CD4-positive, CD25-positive, alpha-beta regulatory T cell (primary cell): Measurements from ENCODE around the gene ARL13A. TPM values are rescaled to one million over a fixed set of nuclear protein-coding genes. Genes with fewer than 3 reads are reported as not detected.

ENCODE experiments used
- ATAC-seq, 2 donors: fragments of 150-1000 bp; cut with Tn5 transposase; one replicate each; pipeline ENCODE4 v1.10.0; 2021; ENCODE audit warnings: low read depth in 2 of 2, moderate number of reproducible peaks in 2 of 2, moderate library complexity in 1 of 2
- DNase-seq, 3 donors: peaks; one replicate each; pipeline versions ENCODE4 v3.0.0 to v3.0.0-alpha.2; 2012 to 2022; ENCODE audit warnings: mixed read lengths in 1 of 3
- H3K27ac ChIP-seq: one replicate; pipeline ENCODE4 v1.7.0; 2013; ENCODE audit warnings: mild to moderate bottlenecking, low read length; ENCODE audit not compliant: insufficient read depth, poor library complexity, severe bottlenecking
- H3K27me3 ChIP-seq: one replicate; pipeline ENCODE4 v1.7.0; 2013; ENCODE audit warnings: low read length; ENCODE audit not compliant: control insufficient read depth, insufficient read depth
- H3K36me3 ChIP-seq: one replicate; pipeline ENCODE4 v1.7.0; 2013; ENCODE audit warnings: mild to moderate bottlenecking, low read length, moderate library complexity; ENCODE audit not compliant: control insufficient read depth, insufficient read depth
- H3K4me1 ChIP-seq: 2 replicates; pipeline ENCODE4 v1.7.0; 2013; ENCODE audit warnings: mild to moderate bottlenecking, low read length; ENCODE audit not compliant: insufficient read depth, control insufficient read depth, poor library complexity, severe bottlenecking
- H3K4me3 ChIP-seq: one replicate; pipeline ENCODE4 v1.7.0; 2013; ENCODE audit warnings: low read depth, mild to moderate bottlenecking, low read length, moderate library complexity
- H3K9me3 ChIP-seq, 2 experiments: 1 replicate in 1 of 2; 2 replicates in 1 of 2; pipeline ENCODE4 v1.7.0; 2013; ENCODE audit warnings: low read length in 2 of 2, mild to moderate bottlenecking in 1 of 2, moderate library complexity in 1 of 2; ENCODE audit not compliant: control insufficient read depth in 2 of 2
- H3K27ac Mint-ChIP-seq, 3 donors: one replicate each; pipeline ENCODE4 v1.8.0; 2020 to 2022; ENCODE audit warnings: mild to moderate bottlenecking in 3 of 3, mixed read lengths in 3 of 3, moderate library complexity in 2 of 3
- H3K27me3 Mint-ChIP-seq: one replicate; pipeline ENCODE4 v1.8.0; 2022; ENCODE audit warnings: mild to moderate bottlenecking, mixed read lengths
- H3K36me3 Mint-ChIP-seq: one replicate; pipeline ENCODE4 v1.8.0; 2020; ENCODE audit warnings: mixed read lengths
- H3K4me1 Mint-ChIP-seq, 4 donors: one replicate each; pipeline ENCODE4 v1.8.0; 2020 to 2022; ENCODE audit warnings: mixed read lengths in 4 of 4, mild to moderate bottlenecking in 1 of 4
- H3K4me3 Mint-ChIP-seq, 4 donors: one replicate each; pipeline ENCODE4 v1.8.0; 2020 to 2022; ENCODE audit warnings: mild to moderate bottlenecking in 4 of 4, mixed read lengths in 4 of 4, moderate library complexity in 3 of 4
- H3K9me3 Mint-ChIP-seq, 7 donors: one replicate each; pipeline ENCODE4 v1.8.0; 2020 to 2022; ENCODE audit warnings: mixed read lengths in 7 of 7, mild to moderate bottlenecking in 3 of 7, moderate library complexity in 2 of 7
- polyA plus RNA-seq, 4 donors: library from polyadenylated mRNA; unstranded; fragments of 300-500 nt; fragmentation: Illumina TruSeq; gene quantifications; one replicate each; pipeline ENCODE4 v1.2.3, GENCODE V29; 2021
- total RNA-seq: library from RNA; stranded (reverse); gene quantifications from one replicate; pipeline ENCODE4 v1.2.3, GENCODE V29; 2022

ARL13A gene
- total RNA-seq (not detected), polyA plus RNA-seq (not detected)

DNA sequence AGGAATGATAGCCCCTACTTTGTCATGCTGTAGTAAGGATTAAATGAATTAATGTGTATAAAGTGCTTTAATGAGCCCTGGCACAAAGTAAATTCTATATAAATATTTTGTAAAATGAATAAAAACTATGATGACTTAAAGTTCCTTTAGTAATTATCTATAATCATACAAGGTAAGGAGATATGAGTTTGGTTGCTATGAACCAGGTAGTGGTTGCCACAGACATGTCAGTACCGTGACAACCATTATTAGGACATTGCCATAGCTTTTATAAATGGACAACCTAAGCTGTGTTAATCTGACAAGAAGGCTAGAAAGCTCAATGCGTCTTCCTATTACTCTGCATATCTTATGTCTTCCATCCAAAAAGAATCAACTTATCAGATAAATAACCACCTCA lies at the start of gene ARL13A:
ARL13A (plus strand) TSS at position 301 of the 400 bp plus-strand sequence. CDS start 3,982 bp downstream, outside the sequence.
- no peak within 1 kb of the TSS for H3K27ac ChIP-seq
- no peaks in the 10 kb centered on the region for H3K36me3 ChIP-seq
- H3K27ac Mint-ChIP-seq, result no peak within 1 kb of the TSS
- H3K4me1 ChIP-seq, result no peaks in the 10 kb centered on the region
- no peak within 1 kb of the TSS for H3K4me3 ChIP-seq
- peaks cover 4% of the 10 kb centered on the region for H3K36me3 Mint-ChIP-seq
- H3K9me3 Mint-ChIP-seq, result peaks cover 0 to 3% (median 0%) of the 10 kb centered on the region in 7 donors
- H3K9me3 ChIP-seq, result no peaks in the 10 kb centered on the region
- ATAC-seq, result no peak
- no peaks in the 10 kb centered on the region for H3K27me3 ChIP-seq
- H3K27me3 Mint-ChIP-seq, result no peaks in the 10 kb centered on the region
- no peak for DNase-seq
- no peaks in the 10 kb centered on the region for H3K4me1 Mint-ChIP-seq
- no peak within 1 kb of the TSS for H3K4me3 Mint-ChIP-seq

DNA sequence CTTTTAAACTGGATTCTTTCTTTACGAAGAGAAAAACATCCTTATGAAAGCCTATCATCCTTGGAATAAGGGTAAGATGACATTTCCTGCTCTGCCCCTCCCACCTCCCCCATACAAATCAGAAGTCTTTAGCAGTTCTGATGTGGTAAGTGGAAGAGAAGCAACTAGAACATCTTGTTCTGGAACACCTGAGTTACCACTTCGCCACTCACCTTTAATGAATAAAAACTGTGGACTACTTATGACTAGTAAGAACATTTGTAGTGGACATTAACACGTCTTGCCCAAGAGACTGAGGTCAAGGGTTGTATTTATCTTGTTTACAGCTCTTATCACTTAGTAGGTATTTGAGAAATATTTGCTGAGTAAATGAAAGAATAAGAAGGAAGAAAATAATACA lies 45.1 kb upstream of the ARL13A start:
- ATAC-seq (no peak), DNase-seq (no peak)
- no peak overlapping the region for H3K27ac ChIP-seq
- H3K9me3 Mint-ChIP-seq, result no peaks in the 10 kb centered on the region
- no peak overlapping the region for H3K27ac Mint-ChIP-seq
- H3K4me3 ChIP-seq, result no peak overlapping the region
- no peaks in the 10 kb centered on the region for H3K27me3 ChIP-seq
- H3K27me3 Mint-ChIP-seq, result no peaks in the 10 kb centered on the region
- H3K9me3 ChIP-seq, result no peaks in the 10 kb centered on the region
- no peaks in the 10 kb centered on the region for H3K36me3 Mint-ChIP-seq
- H3K4me1 Mint-ChIP-seq, result peaks cover 0 to 13% (median 5%) of the 10 kb centered on the region in 4 donors
- H3K4me1 ChIP-seq, result peaks cover 5% of the 10 kb centered on the region
- peak overlapping the region in 1 of 4 donors; percentile 28 for H3K4me3 Mint-ChIP-seq
- no peaks in the 10 kb centered on the region for H3K36me3 ChIP-seq

DNA sequence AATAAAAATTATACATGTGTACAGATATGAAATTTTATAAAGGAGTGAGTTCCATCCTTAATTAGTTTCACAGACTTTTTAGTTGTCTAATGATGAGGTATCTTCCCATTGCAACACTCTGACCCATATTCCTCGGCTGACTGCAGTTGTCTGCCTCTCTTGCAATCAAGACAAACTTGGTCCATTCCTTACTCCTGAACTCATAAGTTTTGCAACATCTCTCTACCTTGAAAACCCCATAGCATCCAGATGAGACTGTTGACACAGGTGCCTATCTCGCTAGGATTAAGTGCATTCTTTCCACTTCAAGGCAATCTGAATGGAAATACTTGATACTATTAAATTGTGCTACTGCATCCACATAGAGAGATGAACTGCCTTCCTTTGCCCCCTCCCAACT lies 43.1 kb upstream of the ARL13A start:
- Mint-ChIP-seq H3K4me3 (peak overlapping the region in 2 of 4 donors; percentile 14 to 24), H3K9me3 (peaks cover 0 to 3% (median 0%) of the 10 kb centered on the region in 7 donors), H3K27me3 (no peaks in the 10 kb centered on the region), H3K4me1 (peaks cover 5 to 23% (median 11%) of the 10 kb centered on the region in 4 donors), H3K27ac (no peak overlapping the region), H3K36me3 (no peaks in the 10 kb centered on the region)
- Histone ChIP-seq H3K27me3 (no peaks in the 10 kb centered on the region), H3K9me3 (no peaks in the 10 kb centered on the region), H3K4me1 (peaks cover 10% of the 10 kb centered on the region), H3K36me3 (no peaks in the 10 kb centered on the region), H3K27ac (no peak overlapping the region), H3K4me3 (no peak overlapping the region)
- no peak for ATAC-seq
- DNase-seq, result no peak

- peak within 1 kb of the TSS; percentile 90 to 94 (median 92) for H3K4me3 Mint-ChIP-seq
- H3K4me1 Mint-ChIP-seq, result peaks cover 5 to 23% (median 13%) of the 10 kb centered on the region in 4 donors
- H3K27ac Mint-ChIP-seq, result peak within 1 kb of the TSS in 2 of 3 donors; percentile 75 to 83
These were observed 40.6 kb upstream of the ARL13A start, which contains the start of gene XKRX for GRCh38 chrX:100928660-100929613. Gene XKRX (minus strand): TSS chrX:100928917. CDS start chrX:100928304, 613 bp downstream.

DNA sequence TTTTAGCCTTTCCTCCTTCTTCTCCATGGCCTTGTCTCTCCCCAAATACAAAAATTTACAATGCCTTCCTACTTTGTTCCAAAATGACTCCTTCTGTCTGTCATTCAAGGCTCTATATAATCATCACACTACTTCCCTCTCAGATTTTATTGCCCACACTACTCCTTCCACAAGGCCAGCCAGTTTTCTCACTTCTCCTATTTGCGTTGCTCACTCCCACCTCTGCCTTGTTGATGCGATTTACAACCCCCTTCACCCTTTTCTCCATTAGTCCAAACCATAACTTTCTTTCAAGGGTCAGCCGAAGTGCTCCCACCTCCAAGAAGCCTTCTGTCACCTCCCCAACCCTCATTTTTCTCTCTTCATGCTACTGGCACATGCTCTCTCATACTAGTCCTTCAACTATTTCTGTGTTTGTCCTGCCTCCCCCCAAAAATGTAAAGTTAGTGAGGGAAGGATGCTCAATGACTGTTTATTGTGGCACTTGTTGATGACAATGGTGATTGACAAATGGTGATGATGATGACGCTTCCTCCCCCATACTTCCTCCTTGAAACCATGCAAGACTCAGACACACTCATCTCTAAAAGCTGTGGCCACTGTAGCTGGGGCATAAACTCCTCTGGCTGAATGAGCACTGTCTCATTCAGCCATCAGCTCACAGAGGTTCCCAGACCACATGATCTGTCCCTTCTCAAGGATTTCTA lies 38.1 kb upstream of the ARL13A start:
- Histone ChIP-seq H3K27ac (no peak overlapping the region), H3K9me3 (no peaks in the 10 kb centered on the region), H3K4me3 (no peak overlapping the region), H3K36me3 (no peaks in the 10 kb centered on the region), H3K4me1 (peaks cover 10% of the 10 kb centered on the region), H3K27me3 (no peaks in the 10 kb centered on the region)
- H3K27me3 Mint-ChIP-seq, result no peaks in the 10 kb centered on the region
- peak in 1 of 3 donors; percentile 42 for DNase-seq
- peaks cover 4 to 15% (median 10%) of the 10 kb centered on the region in 4 donors for H3K4me1 Mint-ChIP-seq
- peak overlapping the region in 1 of 3 donors; percentile 57 for H3K27ac Mint-ChIP-seq
- no peak for ATAC-seq
- no peaks in the 10 kb centered on the region for H3K36me3 Mint-ChIP-seq
- H3K9me3 Mint-ChIP-seq, result peaks cover 0 to 5% (median 0%) of the 10 kb centered on the region in 7 donors
- peak overlapping the region in 1 of 4 donors; percentile 91 for H3K4me3 Mint-ChIP-seq

More at GRCh38 chrX:100928660-100929613, 40.6 kb upstream of the ARL13A start, which contains the start of gene XKRX:
- Histone ChIP-seq H3K4me3 (peak within 1 kb of the TSS; percentile 64), H3K4me1 (peaks cover 10% of the 10 kb centered on the region), H3K27me3 (no peaks in the 10 kb centered on the region), H3K27ac (no peak within 1 kb of the TSS), H3K36me3 (no peaks in the 10 kb centered on the region), H3K9me3 (no peaks in the 10 kb centered on the region)
- Mint-ChIP-seq H3K27me3 (no peaks in the 10 kb centered on the region), H3K36me3 (no peaks in the 10 kb centered on the region), H3K9me3 (peaks cover 0 to 5% (median 0%) of the 10 kb centered on the region in 7 donors)
- ATAC-seq (peak; percentile 82 to 85), DNase-seq (peak; percentile 5 to 50 (median 38))

DNA sequence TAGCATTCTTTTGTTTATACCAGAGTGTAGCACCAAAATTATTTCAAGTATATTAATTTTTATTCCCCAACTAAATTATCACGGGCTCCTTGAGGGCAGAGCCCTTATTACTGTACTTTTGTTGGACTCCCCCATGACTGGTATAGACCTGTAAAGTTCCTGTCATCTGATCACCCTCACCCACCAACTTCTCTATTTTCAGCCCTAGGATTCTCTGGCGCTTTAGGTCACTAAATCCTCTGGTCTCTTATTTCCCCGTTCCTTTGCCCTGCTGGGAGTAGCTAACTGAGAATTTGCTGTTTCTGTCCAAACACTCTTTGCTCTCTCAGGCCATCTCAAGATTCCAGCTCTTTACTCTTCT lies 37.6 kb upstream of the ARL13A start:
- Histone ChIP-seq H3K27ac (no peak overlapping the region), H3K27me3 (no peaks in the 10 kb centered on the region), H3K9me3 (no peaks in the 10 kb centered on the region), H3K4me1 (peaks cover 10% of the 10 kb centered on the region), H3K36me3 (no peaks in the 10 kb centered on the region), H3K4me3 (no peak overlapping the region)
- ATAC-seq, result no peak
- Mint-ChIP-seq H3K4me3 (peak overlapping the region in 2 of 4 donors; percentile 80 to 91), H3K36me3 (no peaks in the 10 kb centered on the region), H3K4me1 (peaks cover 4 to 15% (median 10%) of the 10 kb centered on the region in 4 donors), H3K27ac (no peak overlapping the region), H3K27me3 (no peaks in the 10 kb centered on the region), H3K9me3 (peaks cover 0 to 5% (median 0%) of the 10 kb centered on the region in 7 donors)
- DNase-seq, result no peak

- Mint-ChIP-seq H3K27me3 (no peaks in the 10 kb centered on the region), H3K9me3 (peaks cover 0 to 5% (median 0%) of the 10 kb centered on the region in 7 donors), H3K4me3 (no peak overlapping the region), H3K36me3 (no peaks in the 10 kb centered on the region), H3K27ac (no peak overlapping the region), H3K4me1 (peaks cover 0 to 11% (median 4%) of the 10 kb centered on the region in 4 donors)
- no peaks in the 10 kb centered on the region for H3K9me3 ChIP-seq
- H3K27me3 ChIP-seq, result no peaks in the 10 kb centered on the region
- no peaks in the 10 kb centered on the region for H3K4me1 ChIP-seq
- no peak for DNase-seq
- no peak overlapping the region for H3K4me3 ChIP-seq
- H3K36me3 ChIP-seq, result no peaks in the 10 kb centered on the region
- no peak overlapping the region for H3K27ac ChIP-seq
- ATAC-seq, result no peak
These were observed 33.7 kb upstream of the ARL13A start for GRCh38 chrX:100935767-100936166.
